HG03280 (cell line): ENCODE measurements around the gene KRTAP10-5.
"Not testable (repeated sequence)": the region's sequence is repeated elsewhere in the genome, so short reads cannot be mapped to it uniquely, and the experiment has no call there.

Source experiments
- ATAC-seq: cut with Tn5 transposase; IDR thresholded peaks from one replicate; pipeline ENCODE4 v1.9.1; 2021; ENCODE audit warnings: mild to moderate bottlenecking, moderate library complexity; ENCODE audit not compliant: unreplicated experiment

KRTAP10-5 gene

GRCh38 chr21:44612029-44612486 is 31.7 kb upstream of the KRTAP10-5 start, which contains the start of gene KRTAP10-8:
Gene KRTAP10-8, plus strand, starts transcription at chr21:44612079. Its CDS starts 22 bp downstream, at chr21:44612101.
- no peak for ATAC-seq

GRCh38 chr21:44611551-44611950 is 31.1 kb upstream of the KRTAP10-5 start:
- ATAC-seq: no peak

GRCh38 chr21:44610157-44610843 is 29.9 kb upstream of the KRTAP10-5 start:
- not testable (repeated sequence) for ATAC-seq

GRCh38 chr21:44609193-44609592 is 28.8 kb upstream of the KRTAP10-5 start:
- no peak for ATAC-seq

GRCh38 chr21:44606495-44606894 is 26.1 kb upstream of the KRTAP10-5 start:
- ATAC-seq: no peak

GRCh38 chr21:44603911-44604310 is 23.5 kb upstream of the KRTAP10-5 start:
- ATAC-seq: no peak

- no peak for ATAC-seq
These were observed 22.9 kb upstream of the KRTAP10-5 start for GRCh38 chr21:44603109-44603875.

- ATAC-seq: no peak
These were observed 22.1 kb upstream of the KRTAP10-5 start for GRCh38 chr21:44602463-44602850.

GRCh38 chr21:44601596-44602462 is 21.4 kb upstream of the KRTAP10-5 start:
- ATAC-seq: no peak

- not testable (repeated sequence) for ATAC-seq
These were observed 20.7 kb upstream of the KRTAP10-5 start for GRCh38 chr21:44601091-44601490.

GRCh38 chr21:44600118-44600978 is 19.9 kb upstream of the KRTAP10-5 start, which contains the start of gene KRTAP10-7:
Gene KRTAP10-7, plus strand, starts transcription at chr21:44600597. Its CDS starts 25 bp downstream, at chr21:44600622.
- ATAC-seq: not testable (repeated sequence)

- no peak for ATAC-seq
These were observed 19.0 kb upstream of the KRTAP10-5 start for GRCh38 chr21:44599264-44600029.

- no peak for ATAC-seq
These were observed 17.7 kb upstream of the KRTAP10-5 start for GRCh38 chr21:44598061-44598460.

- ATAC-seq: no peak
These were observed 15.8 kb upstream of the KRTAP10-5 start for GRCh38 chr21:44596068-44596725.

- ATAC-seq: no peak
These were observed 15.1 kb upstream of the KRTAP10-5 start for GRCh38 chr21:44595524-44595923.

- no peak for ATAC-seq
These were observed 14.1 kb upstream of the KRTAP10-5 start for GRCh38 chr21:44594406-44594916.

- no peak for ATAC-seq
These were observed 13.4 kb upstream of the KRTAP10-5 start for GRCh38 chr21:44593598-44594405.
